ENCODE measurements around the gene CNN1.

DNA sequence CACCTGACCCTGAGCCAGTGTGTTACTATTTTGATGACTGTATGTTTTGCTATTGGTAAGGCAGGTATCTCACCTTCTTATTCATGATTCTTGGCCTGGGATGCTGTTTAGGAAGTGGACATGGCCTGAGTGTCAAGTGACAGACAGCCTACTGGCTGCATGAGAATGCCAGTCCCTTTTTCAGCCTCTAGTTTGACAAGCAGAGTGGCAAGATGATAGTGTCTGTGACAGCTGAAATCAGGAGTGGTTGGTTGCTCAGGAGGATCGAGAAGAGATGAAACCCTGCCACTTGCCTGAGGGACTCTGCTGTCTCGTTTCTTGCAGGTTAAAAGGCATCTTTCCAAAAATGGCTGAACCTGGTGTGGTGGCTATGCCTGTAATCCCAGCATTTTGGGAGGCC, 27.5 kb downstream of the CNN1 start:
- TF ChIP-seq, protein P1, sequence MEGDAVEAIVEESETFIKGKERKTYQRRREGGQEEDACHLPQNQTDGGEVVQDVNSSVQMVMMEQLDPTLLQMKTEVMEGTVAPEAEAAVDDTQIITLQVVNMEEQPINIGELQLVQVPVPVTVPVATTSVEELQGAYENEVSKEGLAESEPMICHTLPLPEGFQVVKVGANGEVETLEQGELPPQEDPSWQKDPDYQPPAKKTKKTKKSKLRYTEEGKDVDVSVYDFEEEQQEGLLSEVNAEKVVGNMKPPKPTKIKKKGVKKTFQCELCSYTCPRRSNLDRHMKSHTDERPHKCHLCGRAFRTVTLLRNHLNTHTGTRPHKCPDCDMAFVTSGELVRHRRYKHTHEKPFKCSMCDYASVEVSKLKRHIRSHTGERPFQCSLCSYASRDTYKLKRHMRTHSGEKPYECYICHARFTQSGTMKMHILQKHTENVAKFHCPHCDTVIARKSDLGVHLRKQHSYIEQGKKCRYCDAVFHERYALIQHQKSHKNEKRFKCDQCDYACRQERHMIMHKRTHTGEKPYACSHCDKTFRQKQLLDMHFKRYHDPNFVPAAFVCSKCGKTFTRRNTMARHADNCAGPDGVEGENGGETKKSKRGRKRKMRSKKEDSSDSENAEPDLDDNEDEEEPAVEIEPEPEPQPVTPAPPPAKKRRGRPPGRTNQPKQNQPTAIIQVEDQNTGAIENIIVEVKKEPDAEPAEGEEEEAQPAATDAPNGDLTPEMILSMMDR (IDR thresholded peaks at IDR 0.05; ENCODE audit: insufficient read depth, low read length, poor library complexity, severe bottlenecking): no peak
- TF ChIP-seq EZH2phosphoT487 (conservative IDR thresholded peaks at IDR 0.05; ENCODE audit: low read length): no peak
